ENCODE results near the gene CNGA1.
"Not testable (repeated sequence)": the region's sequence is repeated elsewhere in the genome, so short reads cannot be mapped to it uniquely, and the experiment has no call there.

Gene CNGA1

DNA sequence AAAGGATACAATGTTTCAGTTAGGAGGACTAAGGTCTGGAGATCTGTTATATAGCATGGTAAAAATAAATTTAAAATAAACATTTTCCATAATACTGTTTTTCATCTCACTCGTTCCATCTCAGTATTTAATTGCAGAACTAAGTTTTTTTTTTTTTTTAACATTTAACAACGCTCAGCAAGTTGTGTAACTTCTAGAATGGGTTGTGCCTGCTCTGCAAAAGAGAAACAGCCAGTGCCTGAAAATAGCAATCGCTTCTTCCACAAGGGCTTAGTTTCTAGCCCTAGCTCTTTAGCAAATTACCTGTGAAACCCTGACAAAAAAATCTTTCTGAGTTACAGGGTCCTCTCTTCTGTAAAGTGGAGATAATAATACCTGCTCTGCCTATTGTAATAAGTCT lies 41.9 kb downstream of the CNGA1 start:
- DNase-seq (ENCODE audit: low read depth in 1 of 2, low spot score in 1 of 2), result no peak

DNA sequence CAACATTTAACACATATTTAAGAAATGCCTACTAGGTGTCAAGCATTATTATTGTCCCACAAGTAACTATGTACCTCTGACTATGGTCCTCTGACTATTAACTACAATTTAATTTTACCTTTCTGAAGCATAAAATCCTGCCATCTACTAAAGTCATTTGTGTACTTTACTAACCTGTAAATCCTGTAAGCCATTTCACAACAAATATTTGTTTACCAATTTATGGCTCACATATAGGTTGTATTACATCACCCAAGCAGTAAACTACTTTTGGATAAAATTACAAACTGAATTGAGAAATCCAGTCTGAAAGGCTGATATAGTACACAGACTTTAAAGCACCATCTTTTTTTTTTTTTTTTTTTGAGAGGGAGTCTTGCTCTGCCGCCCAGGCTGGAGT lies 43.8 kb downstream of the CNGA1 start:
- DNase-seq (ENCODE audit: low read depth in 1 of 2, low spot score in 1 of 2), result no peak

DNA sequence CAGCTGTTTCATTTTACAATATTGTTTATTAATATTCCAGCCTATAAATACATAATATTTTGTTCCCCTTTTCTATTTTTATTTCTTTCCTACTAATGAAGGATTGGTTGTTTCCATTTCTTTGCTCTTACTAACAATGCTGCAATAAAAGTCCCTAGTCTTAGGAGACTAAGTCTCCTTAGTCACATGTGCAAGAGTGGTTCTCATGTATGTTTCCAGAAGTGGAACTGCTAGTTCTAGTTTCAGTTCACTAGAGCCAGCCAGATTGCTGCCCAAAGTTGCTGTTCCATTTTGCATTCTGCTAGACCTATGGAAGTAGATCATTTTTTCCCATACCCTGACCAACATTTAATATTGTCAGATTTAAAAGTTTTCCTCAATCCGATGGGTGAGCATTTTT lies 44.3 kb downstream of the CNGA1 start:
- no peak for DNase-seq (ENCODE audit: low read depth in 1 of 2, low spot score in 1 of 2)

GRCh38 chr4:47968847-47969246 lies 47.6 kb downstream of the CNGA1 start:
- no peak for DNase-seq (ENCODE audit: low read depth in 1 of 2, low spot score in 1 of 2)

DNA sequence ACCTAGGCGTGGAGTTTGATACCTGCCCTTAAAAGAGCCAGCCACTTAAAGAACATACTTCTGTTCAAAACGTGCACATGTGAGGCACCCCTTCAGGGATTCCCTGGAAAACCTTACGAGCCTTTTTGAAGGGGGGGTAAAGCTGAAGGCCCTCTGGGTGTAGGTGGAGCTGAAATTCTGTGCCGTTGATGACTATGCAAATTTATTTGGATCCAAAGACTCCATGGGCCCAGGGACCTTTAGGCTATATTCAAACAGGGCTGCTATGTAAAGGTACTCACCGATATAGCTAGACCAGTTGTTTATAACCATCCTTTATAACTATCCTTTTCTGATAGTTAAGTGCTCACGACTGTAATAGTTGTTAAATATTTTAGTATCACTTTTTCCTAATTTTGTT lies 61.8 kb downstream of the CNGA1 start:
- DNase-seq (ENCODE audit: low read depth in 1 of 2, low spot score in 1 of 2), result no peak

GRCh38 chr4:47954245-47954644 lies 62.2 kb downstream of the CNGA1 start:
- DNase-seq (ENCODE audit: low read depth in 1 of 2, low spot score in 1 of 2), result no peak

- no peak for DNase-seq (ENCODE audit: low read depth in 1 of 2, low spot score in 1 of 2)
Observed at GRCh38 chr4:47945930-47946726, 70.4 kb downstream of the CNGA1 start.

DNA sequence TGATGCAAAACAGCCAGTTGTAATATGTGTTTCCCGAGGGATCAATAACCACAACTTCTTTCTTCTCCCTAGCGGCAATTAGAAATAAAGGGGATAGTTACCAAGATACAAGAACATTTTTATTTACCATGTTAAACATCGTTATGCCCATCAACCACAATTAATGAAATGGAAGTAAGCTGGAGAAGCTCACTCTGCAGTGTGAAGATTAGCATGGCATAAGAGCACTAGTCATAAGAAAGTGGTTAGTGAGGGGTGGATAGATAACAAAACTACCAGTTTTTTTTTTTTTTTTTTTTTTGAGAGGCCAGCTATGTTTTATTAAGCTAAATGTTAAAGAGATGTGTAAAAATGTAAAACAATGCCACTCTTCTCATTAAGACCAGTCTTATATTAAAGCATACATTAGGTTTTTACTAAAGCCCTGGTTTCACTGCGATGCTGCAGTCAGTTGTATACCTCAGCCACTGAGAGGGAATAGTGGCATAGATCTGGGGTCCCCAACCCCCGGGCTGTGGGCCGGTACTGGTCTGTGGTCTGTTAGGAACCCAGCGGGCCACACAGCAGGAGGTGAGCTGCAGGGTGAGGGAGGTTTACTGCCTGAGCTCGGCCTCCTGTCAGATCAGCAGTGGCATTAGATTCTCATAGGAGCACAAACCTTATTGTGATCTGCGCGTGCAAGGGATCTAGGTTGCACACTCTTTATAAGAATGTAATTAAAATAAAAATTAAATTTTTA lies 74.2 kb downstream of the CNGA1 start:
- no peak for DNase-seq (ENCODE audit: low read depth in 1 of 2, low spot score in 1 of 2)

GRCh38 chr4:47939456-47939855 lies 77.0 kb downstream of the CNGA1 start:
- no peak for DNase-seq (ENCODE audit: low read depth in 1 of 2, low spot score in 1 of 2)

DNA sequence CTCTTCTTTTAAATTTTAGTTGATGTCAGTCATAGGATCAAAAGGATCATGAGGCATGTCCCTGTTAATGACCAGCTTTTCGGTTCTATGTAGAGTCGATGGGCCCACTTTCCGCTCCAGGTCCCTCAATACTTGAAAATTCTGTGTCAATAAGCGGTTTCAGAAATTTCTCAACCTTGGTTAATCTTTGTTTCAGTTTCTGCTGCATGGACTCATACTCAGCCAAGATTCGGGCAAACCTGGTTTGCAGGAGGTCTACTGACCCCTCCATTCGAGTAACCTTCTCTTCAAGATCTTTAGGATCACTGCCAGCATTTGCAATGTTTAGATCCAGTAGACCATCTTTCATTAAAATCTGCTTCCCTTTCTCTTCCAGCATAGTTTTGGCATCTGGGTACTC lies 80.1 kb downstream of the CNGA1 start:
- no peak for DNase-seq (ENCODE audit: low read depth in 1 of 2, low spot score in 1 of 2)

DNA sequence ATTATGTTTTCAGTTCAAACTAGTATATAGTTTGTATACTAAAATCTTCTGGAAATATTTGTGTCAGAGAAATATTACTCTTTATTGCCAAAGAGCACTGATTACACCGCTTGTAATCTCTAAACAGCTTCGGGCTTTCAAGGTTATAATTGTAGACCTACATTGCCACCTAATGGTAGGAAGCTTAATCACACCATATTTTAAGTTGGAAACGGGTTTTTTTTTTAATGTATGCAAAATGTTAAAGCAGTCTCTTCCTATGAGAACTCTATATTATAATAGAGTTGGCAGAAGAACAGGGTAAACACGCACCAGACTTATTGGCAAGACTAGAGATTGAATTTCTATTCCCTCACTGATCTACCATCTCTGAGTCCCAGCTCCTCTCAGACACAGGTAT lies 82.6 kb downstream of the CNGA1 start:
- DNase-seq (ENCODE audit: low read depth in 1 of 2, low spot score in 1 of 2), result no peak

DNA sequence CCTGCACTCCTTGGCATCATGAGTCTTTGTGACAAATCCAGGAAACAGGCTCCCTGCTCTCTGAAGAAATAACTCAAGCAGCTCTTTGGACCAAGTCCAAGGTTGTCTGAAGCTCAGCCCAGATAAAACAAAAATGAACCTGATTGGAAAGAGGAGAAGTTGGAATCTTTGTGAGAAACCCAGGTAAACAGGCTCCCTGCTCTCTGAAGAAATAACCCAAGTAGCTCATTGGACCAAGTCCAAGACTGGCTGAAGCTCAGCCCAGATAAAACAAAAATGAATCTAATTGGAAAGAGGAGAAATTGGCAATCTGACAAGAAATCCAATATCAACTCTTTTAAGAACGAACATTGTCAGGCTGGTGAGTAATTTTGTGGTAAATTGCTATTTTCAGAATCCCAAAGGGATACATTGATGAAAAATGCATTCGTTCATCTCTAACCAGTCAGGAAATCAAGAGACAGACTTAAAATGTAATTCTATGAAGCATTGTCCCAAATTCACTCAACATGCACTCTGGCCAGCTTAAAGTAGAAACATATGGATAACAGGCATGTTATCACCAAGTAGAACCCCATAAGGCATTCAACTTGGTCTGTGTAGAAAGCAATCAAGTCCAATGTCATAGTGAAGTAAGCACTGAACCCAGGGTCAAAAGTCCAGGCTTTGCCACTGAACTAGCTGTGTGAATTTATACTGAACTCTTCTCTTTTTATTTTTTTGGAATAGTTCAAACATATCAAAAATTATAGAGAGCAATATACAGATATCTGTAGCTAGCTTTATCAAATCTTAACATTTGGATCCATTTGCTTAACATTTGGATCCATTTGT lies 85.3 kb downstream of the CNGA1 start:
- DNase-seq (ENCODE audit: low read depth in 1 of 2, low spot score in 1 of 2), result no peak

DNA sequence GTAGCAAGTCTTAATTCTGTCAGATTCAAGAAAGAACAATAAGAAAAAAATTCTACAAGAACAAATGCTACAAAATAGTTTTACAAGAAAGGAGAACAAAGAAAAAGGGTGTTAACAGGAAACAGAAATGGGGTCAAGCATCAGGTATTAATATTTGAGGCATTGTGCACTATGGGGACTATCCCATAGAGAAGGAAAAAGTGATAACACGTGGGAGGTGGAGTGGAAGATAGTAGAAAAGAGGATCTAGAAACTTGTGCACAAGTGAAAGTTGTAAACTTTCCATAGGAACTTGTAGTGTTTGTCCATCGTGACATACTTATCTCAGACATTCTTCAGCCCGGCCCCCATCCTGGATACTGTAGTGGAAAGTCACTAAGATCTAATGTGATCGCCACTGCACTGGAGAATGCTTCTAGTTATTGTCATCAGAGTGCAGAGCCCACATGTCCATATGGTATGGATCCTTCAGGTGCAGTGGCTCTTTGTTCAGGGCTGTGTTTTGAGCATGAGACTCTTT lies 86.7 kb downstream of the CNGA1 start:
- no peak for DNase-seq (ENCODE audit: low read depth in 1 of 2, low spot score in 1 of 2)

GRCh38 chr4:47926667-47927258 lies 89.7 kb downstream of the CNGA1 start:
- DNase-seq (ENCODE audit: low read depth in 1 of 2, low spot score in 1 of 2), result peak in 1 of 2 donors; percentile 51

GRCh38 chr4:47923261-47923608 lies 93.2 kb downstream of the CNGA1 start:
- not testable (repeated sequence) for DNase-seq (ENCODE audit: low read depth in 1 of 2, low spot score in 1 of 2)

GRCh38 chr4:47922436-47923260 lies 93.8 kb downstream of the CNGA1 start:
- DNase-seq (ENCODE audit: low read depth in 1 of 2, low spot score in 1 of 2), result not testable (repeated sequence)

DNA sequence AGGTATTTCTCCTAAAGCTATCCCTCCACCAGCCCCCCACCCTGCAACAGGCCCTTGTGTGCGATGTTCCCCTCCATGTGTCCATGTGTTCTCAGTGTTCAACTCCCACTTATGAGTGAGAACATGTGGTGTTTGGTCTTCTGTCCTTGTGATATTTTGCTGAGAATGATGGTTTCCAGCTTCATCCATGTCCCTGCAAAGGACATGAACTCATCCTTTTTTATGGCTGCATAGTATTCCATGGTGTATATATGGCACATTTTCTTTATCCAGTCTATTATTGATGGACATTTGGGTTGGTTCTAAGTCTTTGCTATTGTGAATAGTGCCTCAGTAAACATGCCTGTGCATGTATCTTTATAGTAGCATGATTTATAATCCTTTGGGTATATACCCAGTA lies 99.3 kb downstream of the CNGA1 start:
- not testable (repeated sequence) for DNase-seq (ENCODE audit: low read depth in 1 of 2, low spot score in 1 of 2)

- no peak for DNase-seq (ENCODE audit: low read depth in 1 of 2, low spot score in 1 of 2)
Observed at GRCh38 chr4:47915378-47915777, 101.1 kb downstream of the CNGA1 start.

- DNase-seq (ENCODE audit: low read depth in 1 of 2, low spot score in 1 of 2), result no peak
Observed at GRCh38 chr4:47914926-47915237, 101.6 kb downstream of the CNGA1 start.

DNA sequence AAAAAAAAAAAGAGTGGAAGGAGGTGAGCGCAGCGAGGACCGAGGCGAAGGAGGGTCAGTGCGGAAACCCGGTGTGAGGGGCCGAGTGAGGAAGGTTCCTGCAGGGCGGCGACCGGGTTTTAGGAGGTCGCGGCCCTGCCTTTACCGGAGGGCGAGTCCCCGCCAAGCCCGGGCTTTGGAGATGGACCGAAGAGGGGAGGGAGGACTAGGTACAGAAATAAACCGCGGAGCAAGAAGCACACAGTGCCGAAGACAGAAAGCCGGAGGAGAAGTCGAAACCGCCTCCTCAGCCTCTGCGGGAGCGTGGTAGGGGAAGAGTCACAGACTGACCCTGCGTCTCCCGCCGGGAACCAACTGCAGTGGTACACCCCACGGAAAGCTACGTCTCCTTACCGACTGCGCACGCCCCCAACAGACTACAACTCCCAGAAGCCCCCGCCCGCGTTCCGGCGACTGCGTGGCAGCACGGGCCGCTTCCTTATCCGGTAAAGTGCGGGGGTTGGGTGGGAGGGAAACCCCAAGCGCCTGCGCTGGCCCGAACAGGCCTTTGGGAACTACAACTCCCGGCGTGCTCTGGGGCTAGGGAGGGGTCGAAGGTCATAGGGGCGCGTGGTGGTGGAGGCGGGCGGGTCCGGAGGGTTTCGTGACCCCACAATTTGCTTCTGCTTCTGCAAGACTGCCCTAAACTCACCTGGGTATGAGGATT lies 102.1 kb downstream of the CNGA1 start, which contains the start of gene NFXL1:
Gene NFXL1, minus strand, starts transcription at position 364 of the 706 bp plus-strand sequence. CDS start 380 bp downstream, outside the sequence.
- DNase-seq (ENCODE audit: low read depth in 1 of 2, low spot score in 1 of 2), result peak; percentile 88 to 96
